WERI-Rb-1 (cell line): Measurements from ENCODE around the gene FRMPD1.

Experiments used
- DNase-seq: peaks from one replicate; pipeline ENCODE4 v3.0.0-alpha.2; 2020
- H3K27ac ChIP-seq: fragments of 250-450 bp; sonication (Bioruptor Pico); 2 replicates; pipeline ENCODE4 v1.5.1; 2020; ENCODE audit warnings: mild to moderate bottlenecking, moderate library complexity
- H3K27me3 ChIP-seq: fragments of 250-450 bp; sonication (Bioruptor Pico); 2 replicates; pipeline ENCODE4 v1.5.1; 2021; ENCODE audit warnings: mild to moderate bottlenecking, low read depth, moderate library complexity; ENCODE audit not compliant: insufficient read depth, severe bottlenecking
- H3K36me3 ChIP-seq: fragments of 250-450 bp; sonication (Bioruptor Pico); 2 replicates; pipeline ENCODE4 v1.5.1; 2020; ENCODE audit warnings: mild to moderate bottlenecking, moderate library complexity
- H3K4me3 ChIP-seq: 2 replicates; pipeline ENCODE4 v1.5.1; 2011; ENCODE audit warnings: low read depth, mild to moderate bottlenecking, control low read depth, low read length
- H3K9me3 ChIP-seq: fragments of 250-450 bp; sonication (Bioruptor Pico); 2 replicates; pipeline ENCODE4 v1.5.1; 2021; ENCODE audit warnings: mild to moderate bottlenecking, moderate library complexity; ENCODE audit not compliant: severe bottlenecking
- TF ChIP-seq, protein P1 (sequence below): IDR thresholded peaks from 2 replicates; pipeline ENCODE4 v1.5.1; 2011; ENCODE audit warnings: low read depth, mild to moderate bottlenecking, control low read depth, inconsistent platforms, low read length

The FRMPD1 gene

GRCh38 chr9:37620396-37620795 lies 30.4 kb upstream of the FRMPD1 start:
- Histone ChIP-seq H3K27ac (no peak overlapping the region), H3K9me3 (no peaks in the 10 kb centered on the region)
- DNase-seq = no peak

GRCh38 chr9:37621273-37622121 lies 29.3 kb upstream of the FRMPD1 start:
- Histone ChIP-seq H3K27me3 (no peaks in the 10 kb centered on the region), H3K27ac (peak overlapping the region; percentile 25), H3K36me3 (no peaks in the 10 kb centered on the region), H3K4me3 (no peak overlapping the region), H3K9me3 (no peaks in the 10 kb centered on the region)
- TF ChIP-seq, protein P1, sequence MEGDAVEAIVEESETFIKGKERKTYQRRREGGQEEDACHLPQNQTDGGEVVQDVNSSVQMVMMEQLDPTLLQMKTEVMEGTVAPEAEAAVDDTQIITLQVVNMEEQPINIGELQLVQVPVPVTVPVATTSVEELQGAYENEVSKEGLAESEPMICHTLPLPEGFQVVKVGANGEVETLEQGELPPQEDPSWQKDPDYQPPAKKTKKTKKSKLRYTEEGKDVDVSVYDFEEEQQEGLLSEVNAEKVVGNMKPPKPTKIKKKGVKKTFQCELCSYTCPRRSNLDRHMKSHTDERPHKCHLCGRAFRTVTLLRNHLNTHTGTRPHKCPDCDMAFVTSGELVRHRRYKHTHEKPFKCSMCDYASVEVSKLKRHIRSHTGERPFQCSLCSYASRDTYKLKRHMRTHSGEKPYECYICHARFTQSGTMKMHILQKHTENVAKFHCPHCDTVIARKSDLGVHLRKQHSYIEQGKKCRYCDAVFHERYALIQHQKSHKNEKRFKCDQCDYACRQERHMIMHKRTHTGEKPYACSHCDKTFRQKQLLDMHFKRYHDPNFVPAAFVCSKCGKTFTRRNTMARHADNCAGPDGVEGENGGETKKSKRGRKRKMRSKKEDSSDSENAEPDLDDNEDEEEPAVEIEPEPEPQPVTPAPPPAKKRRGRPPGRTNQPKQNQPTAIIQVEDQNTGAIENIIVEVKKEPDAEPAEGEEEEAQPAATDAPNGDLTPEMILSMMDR = no peak
- peak; percentile 26 for DNase-seq

More at GRCh38 chr9:37620396-37620795, 30.4 kb upstream of the FRMPD1 start:
- Histone ChIP-seq H3K27me3 (no peaks in the 10 kb centered on the region), H3K36me3 (no peaks in the 10 kb centered on the region), H3K4me3 (no peak overlapping the region)
- TF ChIP-seq, protein P1 = no peak

DNA sequence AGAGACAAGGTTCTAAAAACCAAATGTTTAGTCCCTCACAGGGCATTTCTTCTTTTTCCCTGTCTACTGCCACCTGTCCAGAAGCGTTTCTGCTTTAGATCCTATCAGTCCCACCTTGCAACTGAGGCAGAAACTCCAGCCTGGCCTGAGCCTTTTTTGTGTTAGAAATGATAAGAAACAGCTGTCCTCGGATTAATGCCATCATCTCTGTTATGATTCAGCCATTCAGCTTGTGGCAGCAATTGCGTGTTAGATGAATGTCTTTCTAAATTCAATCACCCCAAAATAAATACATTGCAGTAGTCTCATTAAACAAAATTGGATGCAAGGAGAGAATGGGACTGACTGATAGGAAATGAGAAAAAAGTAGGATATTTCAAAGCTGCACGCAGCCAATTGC lies 28.3 kb upstream of the FRMPD1 start:
- no peaks in the 10 kb centered on the region for H3K36me3 ChIP-seq
- H3K27me3 ChIP-seq = no peaks in the 10 kb centered on the region
- no peak overlapping the region for H3K4me3 ChIP-seq
- H3K9me3 ChIP-seq = no peaks in the 10 kb centered on the region
- TF ChIP-seq, protein P1 = no peak
- DNase-seq = no peak
- no peak overlapping the region for H3K27ac ChIP-seq

- Histone ChIP-seq H3K4me3 (no peak overlapping the region), H3K36me3 (no peaks in the 10 kb centered on the region), H3K9me3 (no peaks in the 10 kb centered on the region), H3K27ac (no peak overlapping the region), H3K27me3 (no peaks in the 10 kb centered on the region)
- TF ChIP-seq, protein P1 = no peak
- no peak for DNase-seq
These were observed 27.5 kb upstream of the FRMPD1 start for GRCh38 chr9:37623267-37623666.

DNA sequence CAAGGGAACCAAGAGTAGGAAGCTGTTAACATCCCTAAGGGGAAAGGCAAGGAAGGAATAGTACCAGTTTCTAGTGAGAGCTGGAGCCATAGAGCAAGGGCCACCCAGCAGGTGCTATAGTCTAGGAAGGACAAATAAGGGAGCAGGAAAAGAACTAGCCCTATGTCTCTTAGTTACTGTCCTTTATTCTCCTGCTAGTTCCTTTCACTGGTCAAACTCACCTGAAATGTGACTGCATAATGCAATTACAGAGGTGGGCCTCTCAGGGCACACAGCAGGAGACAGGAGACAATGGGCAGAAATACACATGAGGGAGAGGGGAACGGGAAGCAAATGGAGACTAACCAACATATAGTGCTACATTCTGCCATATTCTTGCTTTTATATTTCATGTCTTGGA lies 26.7 kb upstream of the FRMPD1 start:
- H3K27me3 ChIP-seq = no peaks in the 10 kb centered on the region
- H3K4me3 ChIP-seq = no peak overlapping the region
- 0 out of 2 replicates have a peak overlapping the region, but pooled peaks have one; percentile 9 for H3K27ac ChIP-seq
- no peaks in the 10 kb centered on the region for H3K9me3 ChIP-seq
- TF ChIP-seq, protein P1 = no peak
- DNase-seq = no peak
- no peaks in the 10 kb centered on the region for H3K36me3 ChIP-seq
